ENCODE measurements around the gene FBRS.
A peak's percentile ranks its signal among the peaks of the same experiment; 100 is the strongest.
"Not testable (repeated sequence)": the region's sequence is repeated elsewhere in the genome, so short reads cannot be mapped to it uniquely, and the experiment has no call there.

Gene FBRS

DNA sequence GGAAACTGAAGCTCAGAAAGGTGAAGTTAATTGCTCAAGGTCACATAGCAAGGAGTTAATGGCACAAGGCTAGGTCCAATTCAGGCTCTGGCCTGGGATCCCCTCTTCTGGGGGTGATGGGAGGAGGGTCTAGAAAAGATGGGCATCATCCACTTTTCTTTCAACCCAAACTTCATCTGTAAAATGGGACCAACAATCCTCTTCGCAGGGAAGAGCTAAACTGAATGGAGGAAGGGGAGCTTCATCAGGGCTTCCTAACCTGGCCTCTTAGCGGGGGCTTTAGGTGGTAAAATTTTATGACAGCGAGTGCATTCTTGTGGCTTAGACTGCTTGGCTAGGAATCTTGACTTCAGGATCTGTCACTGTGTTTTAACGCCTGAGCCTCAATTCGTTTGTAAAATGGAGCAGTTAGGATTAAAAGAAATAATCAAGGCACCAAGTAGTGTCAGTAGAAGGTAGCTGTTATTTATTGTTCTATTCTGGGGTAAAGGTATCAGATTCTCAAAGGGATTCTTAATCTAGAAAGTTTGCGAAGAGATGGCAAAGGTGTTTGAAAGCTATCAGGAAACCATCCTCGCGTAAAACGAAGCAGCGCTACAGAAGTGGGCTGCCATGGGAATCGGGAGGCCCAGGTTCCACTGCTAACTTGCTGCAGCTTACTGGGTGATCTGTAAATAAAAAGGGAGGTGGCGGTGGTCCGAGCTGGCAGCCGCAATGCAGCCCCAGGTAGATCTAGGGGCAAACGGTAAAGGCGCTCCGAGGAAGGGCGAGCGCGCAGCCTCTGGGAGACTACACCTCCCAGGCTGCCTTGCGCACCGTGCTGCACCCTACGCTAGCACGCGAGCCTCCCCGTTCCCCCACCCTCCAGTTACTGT, 39.3 kb downstream of the FBRS start:
- no peak for DNase-seq (ENCODE audit: extremely low read depth in 1 of 2, low read depth in 1 of 2)

DNA sequence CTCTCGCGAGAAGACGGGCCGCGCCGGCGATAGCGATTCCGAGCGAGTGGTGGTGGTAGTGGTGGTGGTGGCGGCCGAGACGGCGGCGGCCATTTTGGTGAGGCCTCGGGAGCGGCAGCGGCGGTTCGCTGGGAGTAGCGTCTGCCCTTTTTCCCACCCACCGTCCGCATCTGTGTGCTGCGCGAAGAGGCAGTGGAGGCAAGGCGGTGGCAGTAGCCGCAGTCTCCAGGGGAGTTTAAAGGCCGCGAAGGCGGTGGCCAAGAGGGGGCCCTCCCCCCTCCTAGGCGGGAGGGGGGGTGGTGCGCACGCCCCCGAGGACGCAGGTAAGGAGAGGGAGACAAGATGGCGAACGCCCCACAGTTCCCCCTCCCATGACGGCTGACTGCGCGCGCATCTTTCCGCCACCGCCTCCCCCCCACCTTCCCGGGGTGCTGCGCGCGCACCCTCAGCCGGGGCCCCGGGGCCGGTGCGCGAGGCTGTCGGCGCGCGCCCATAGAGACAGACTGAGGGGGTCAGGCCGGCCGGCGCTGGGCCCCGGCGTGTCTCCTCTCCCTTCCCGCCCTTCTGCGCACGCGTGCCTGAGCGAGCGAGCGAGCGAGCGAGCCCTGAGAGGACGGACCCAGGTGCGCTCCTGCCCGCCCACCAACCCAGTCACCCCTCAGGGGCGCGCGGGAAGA, 40.0 kb downstream of the FBRS start:
- DNase-seq (ENCODE audit: extremely low read depth in 1 of 2, low read depth in 1 of 2) = peak; percentile 97 to 99

- DNase-seq (ENCODE audit: extremely low read depth in 1 of 2, low read depth in 1 of 2) = peak; percentile 27 to 70
These were observed 40.8 kb downstream of the FBRS start, which contains the start of gene SRCAP for GRCh38 chr16:30698816-30699614. Gene SRCAP (plus strand): TSS chr16:30699171. CDS start chr16:30700825, 1,654 bp downstream.

- DNase-seq (ENCODE audit: extremely low read depth in 1 of 2, low read depth in 1 of 2) = no peak
These were observed 41.4 kb downstream of the FBRS start for GRCh38 chr16:30699615-30700099.

GRCh38 chr16:30700491-30700890, 42.3 kb downstream of the FBRS start:
- DNase-seq (ENCODE audit: extremely low read depth in 1 of 2, low read depth in 1 of 2) = no peak

- no peak for DNase-seq (ENCODE audit: extremely low read depth in 1 of 2, low read depth in 1 of 2)
These were observed 42.7 kb downstream of the FBRS start for GRCh38 chr16:30700971-30701370.

- not testable (repeated sequence) for DNase-seq (ENCODE audit: extremely low read depth in 1 of 2, low read depth in 1 of 2)
These were observed 44.8 kb downstream of the FBRS start for GRCh38 chr16:30703071-30703470.

DNA sequence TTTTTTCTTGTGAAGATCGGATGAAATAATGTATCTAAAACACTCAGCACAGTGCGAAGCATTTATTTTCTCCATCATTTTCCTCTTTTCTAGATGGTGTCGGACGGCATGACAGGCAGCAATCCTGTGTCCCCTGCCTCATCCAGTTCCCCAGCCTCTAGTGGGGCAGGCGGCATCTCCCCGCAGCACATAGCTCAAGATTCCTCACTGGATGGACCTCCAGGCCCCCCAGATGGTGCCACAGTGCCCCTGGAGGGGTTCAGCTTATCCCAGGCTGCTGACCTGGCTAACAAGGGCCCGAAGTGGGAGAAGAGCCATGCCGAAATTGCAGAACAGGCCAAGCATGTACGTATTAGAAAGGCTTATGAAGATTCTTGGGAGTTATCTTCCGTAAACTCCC, 45.7 kb downstream of the FBRS start:
- DNase-seq (ENCODE audit: extremely low read depth in 1 of 2, low read depth in 1 of 2) = no peak

DNA sequence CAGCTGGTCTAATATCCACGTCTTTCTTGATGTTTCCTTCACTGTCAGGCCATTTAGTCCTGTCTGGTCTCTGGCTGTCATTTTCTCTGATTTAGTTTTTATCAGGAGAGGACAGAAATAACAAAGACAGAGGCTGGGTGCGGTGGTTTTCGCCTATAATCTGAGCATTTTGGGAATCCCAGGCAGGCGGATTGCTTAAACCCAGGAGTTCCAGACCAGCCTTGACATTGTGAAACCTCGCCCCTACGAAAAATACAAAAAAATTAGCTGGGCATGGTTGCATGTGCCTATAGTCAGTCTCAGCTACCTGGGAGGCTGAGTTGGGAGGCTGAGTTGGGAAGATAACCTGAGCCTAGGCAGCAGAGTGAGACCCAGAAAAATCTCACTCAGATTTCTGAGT, 47.8 kb downstream of the FBRS start:
- no peak for DNase-seq (ENCODE audit: extremely low read depth in 1 of 2, low read depth in 1 of 2)

DNA sequence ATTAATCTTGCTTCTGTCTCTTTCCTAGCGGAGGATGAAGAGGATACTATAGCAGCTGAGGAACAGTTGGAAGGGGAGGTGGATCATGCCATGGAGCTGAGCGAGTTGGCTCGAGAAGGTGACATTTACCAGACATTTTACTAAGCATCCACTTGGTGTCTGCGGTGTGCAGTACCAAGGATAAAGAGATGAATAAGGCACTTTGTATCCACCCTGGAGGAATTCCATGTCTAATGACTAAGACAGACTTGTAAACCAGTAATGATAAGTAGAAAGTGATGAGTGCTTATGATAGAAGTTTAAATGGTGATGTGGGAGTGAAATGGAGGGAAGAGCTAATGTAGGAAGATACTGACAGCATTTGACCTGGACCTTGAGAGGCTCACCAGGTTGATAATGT, 52.7 kb downstream of the FBRS start:
- no peak for DNase-seq (ENCODE audit: extremely low read depth in 1 of 2, low read depth in 1 of 2)

- no peak for DNase-seq (ENCODE audit: extremely low read depth in 1 of 2, low read depth in 1 of 2)
These were observed 53.5 kb downstream of the FBRS start for GRCh38 chr16:30711712-30712111.

- peak in 1 of 2 donors; percentile 10 for DNase-seq (ENCODE audit: extremely low read depth in 1 of 2, low read depth in 1 of 2)
These were observed 57.7 kb downstream of the FBRS start for GRCh38 chr16:30715750-30716445.

- no peak for DNase-seq (ENCODE audit: extremely low read depth in 1 of 2, low read depth in 1 of 2)
These were observed 61.9 kb downstream of the FBRS start for GRCh38 chr16:30720086-30720485.

Measured in activated CD8-positive, alpha-beta memory T cell treated with anti-CD3 and anti-CD28 coated beads for 1 hour (primary cell).